ENCODE data around the gene ACVR1.
"Not testable (repeated sequence)": the region's sequence is repeated elsewhere in the genome, so short reads cannot be mapped to it uniquely, and the experiment has no call there.

Gene ACVR1

DNA sequence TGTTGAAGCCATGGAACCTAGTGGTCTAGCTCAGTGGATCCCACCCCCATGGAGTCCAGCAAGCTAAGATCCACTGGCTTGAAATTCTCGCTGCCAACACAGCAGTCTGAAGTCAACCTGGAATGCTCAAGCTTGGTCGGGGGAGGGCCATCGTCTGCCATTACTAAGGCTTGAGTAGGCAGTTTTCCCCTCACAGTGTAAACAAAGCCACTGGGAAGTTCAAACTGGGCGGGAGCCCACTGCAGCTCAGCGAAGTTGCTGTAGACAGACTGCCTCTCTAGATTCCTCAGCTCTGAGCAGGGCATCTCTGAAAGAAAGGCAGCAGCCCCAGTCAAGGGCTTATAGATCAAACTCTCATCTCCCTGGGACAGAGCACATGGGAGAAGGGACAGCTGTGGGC, 171.5 kb downstream of the ACVR1 start:
- not testable (repeated sequence) for H3K9me3 ChIP-seq (ENCODE audit: control insufficient read depth, low read length); H3K4me3 ChIP-seq (ENCODE audit: insufficient read depth, low read depth, low read length); H3K27ac ChIP-seq (ENCODE audit: insufficient read depth, low read depth, low read length, poor library complexity, severe bottlenecking); H3K27me3 ChIP-seq (ENCODE audit: control insufficient read depth, insufficient read depth, low read length, poor library complexity, severe bottlenecking); H3K4me1 ChIP-seq (ENCODE audit: control insufficient read depth, insufficient read depth, low read length); H3K36me3 ChIP-seq (ENCODE audit: control insufficient read depth, insufficient read depth, low read length)
- 70 to 77% methylated on average over 5 of the region's 5 CpGs for whole genome bisulfite sequencing, 2 experiments

DNA sequence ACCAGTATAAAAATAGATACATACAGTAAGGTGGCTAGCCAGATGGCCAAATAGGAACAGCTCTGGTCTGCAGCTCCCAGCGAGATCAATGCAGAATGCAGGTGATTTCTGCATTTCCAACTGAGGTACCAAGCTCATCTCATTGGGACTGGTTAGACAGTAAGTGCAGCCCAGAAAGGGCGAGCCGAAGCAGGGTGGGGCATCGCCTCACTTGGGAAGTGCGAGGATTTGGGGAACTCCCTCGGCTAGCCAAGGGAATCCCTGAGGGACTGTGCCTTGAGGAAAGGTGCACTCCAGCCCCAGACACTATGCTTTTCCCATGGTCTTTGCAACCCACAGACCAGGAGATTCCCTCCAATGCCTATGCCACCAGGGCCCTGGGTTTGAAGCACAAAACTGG, 172.0 kb downstream of the ACVR1 start:
- not testable (repeated sequence) for H3K27ac ChIP-seq (ENCODE audit: insufficient read depth, low read depth, low read length, poor library complexity, severe bottlenecking); H3K4me3 ChIP-seq (ENCODE audit: insufficient read depth, low read depth, low read length); H3K27me3 ChIP-seq (ENCODE audit: control insufficient read depth, insufficient read depth, low read length, poor library complexity, severe bottlenecking); H3K36me3 ChIP-seq (ENCODE audit: control insufficient read depth, insufficient read depth, low read length); H3K4me1 ChIP-seq (ENCODE audit: control insufficient read depth, insufficient read depth, low read length); H3K9me3 ChIP-seq (ENCODE audit: control insufficient read depth, low read length)
- WGBS, 2 experiments: 96 to 98% methylated on average over 6 of the region's 6 CpGs

DNA sequence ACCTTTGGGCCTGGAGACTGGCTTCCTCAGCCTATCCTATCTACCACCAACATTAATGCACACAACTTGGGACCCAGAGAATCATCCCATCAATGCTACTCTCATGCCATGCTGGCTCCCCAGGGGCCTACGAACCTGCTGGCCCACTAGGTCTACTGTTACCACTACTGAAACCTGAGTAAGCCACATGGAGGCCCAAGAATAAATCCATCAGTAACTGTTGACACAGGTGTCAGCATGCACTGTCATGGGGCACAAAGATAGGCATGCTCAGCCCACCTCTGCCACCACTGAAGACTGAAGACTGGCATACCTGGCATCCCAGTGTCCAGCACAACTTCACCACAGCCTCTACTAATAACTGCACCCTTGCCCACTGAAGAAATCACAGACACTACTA, 176.3 kb downstream of the ACVR1 start:
- H3K27ac ChIP-seq (ENCODE audit: insufficient read depth, low read depth, low read length, poor library complexity, severe bottlenecking): no peak overlapping the region
- no peak overlapping the region for H3K4me3 ChIP-seq (ENCODE audit: insufficient read depth, low read depth, low read length)
- no peaks in the 10 kb centered on the region for H3K4me1 ChIP-seq (ENCODE audit: control insufficient read depth, insufficient read depth, low read length)
- no peaks in the 10 kb centered on the region for H3K9me3 ChIP-seq (ENCODE audit: control insufficient read depth, low read length)
- WGBS, 2 experiments: 82 to 85% methylated on average over 1 of the region's 1 CpG
- H3K27me3 ChIP-seq (ENCODE audit: control insufficient read depth, insufficient read depth, low read length, poor library complexity, severe bottlenecking): no peaks in the 10 kb centered on the region
- H3K36me3 ChIP-seq (ENCODE audit: control insufficient read depth, insufficient read depth, low read length): no peaks in the 10 kb centered on the region

DNA sequence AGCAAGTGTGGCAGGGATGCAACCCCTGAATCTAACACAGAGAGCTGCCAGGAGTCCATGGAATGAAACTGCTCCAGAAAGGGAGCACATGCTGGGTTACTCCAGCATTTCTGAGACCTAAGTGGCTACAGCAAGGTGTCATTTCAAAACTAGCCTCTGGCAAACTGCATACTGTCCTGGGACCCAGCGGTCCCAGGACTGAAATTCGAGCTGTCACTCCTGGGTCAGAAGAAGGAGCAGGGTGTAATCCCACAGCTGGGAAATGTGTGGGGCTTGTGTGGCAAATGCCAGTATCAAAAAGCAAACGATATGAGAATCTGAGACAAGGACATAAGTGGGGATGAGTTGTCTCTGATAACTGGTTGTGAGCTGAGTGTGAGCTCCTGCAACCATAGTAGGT, 177.1 kb downstream of the ACVR1 start:
- no peaks in the 10 kb centered on the region for H3K27me3 ChIP-seq (ENCODE audit: control insufficient read depth, insufficient read depth, low read length, poor library complexity, severe bottlenecking)
- 88 to 93% methylated on average over 3 of the region's 3 CpGs for WGBS, 2 experiments
- no peaks in the 10 kb centered on the region for H3K9me3 ChIP-seq (ENCODE audit: control insufficient read depth, low read length)
- no peaks in the 10 kb centered on the region for H3K4me1 ChIP-seq (ENCODE audit: control insufficient read depth, insufficient read depth, low read length)
- H3K27ac ChIP-seq (ENCODE audit: insufficient read depth, low read depth, low read length, poor library complexity, severe bottlenecking): no peak overlapping the region
- no peaks in the 10 kb centered on the region for H3K36me3 ChIP-seq (ENCODE audit: control insufficient read depth, insufficient read depth, low read length)
- H3K4me3 ChIP-seq (ENCODE audit: insufficient read depth, low read depth, low read length): no peak overlapping the region

DNA sequence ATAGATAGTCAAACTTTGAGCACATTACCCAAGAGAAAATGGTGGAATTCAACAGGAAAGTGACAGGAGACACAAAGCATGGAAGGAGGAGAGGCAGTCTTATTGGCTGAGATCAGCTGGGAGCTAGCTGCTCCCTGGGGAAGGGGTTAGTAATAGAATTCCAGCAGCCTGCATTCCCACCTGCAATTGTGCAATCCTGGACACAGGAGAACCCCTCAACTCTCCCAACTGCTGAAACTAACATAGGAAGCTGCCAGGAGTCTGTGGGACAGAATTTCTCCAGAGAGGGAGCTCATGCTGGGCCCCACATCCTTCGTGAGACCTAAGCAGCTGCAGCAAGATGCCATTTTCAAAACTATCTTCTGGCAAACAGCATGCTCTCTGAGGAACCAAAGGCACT, 177.7 kb downstream of the ACVR1 start:
- H3K27ac ChIP-seq (ENCODE audit: insufficient read depth, low read depth, low read length, poor library complexity, severe bottlenecking): no peak overlapping the region
- H3K9me3 ChIP-seq (ENCODE audit: control insufficient read depth, low read length): no peaks in the 10 kb centered on the region
- no peaks in the 10 kb centered on the region for H3K4me1 ChIP-seq (ENCODE audit: control insufficient read depth, insufficient read depth, low read length)
- no peak overlapping the region for H3K4me3 ChIP-seq (ENCODE audit: insufficient read depth, low read depth, low read length)
- H3K36me3 ChIP-seq (ENCODE audit: control insufficient read depth, insufficient read depth, low read length): no peaks in the 10 kb centered on the region
- no peaks in the 10 kb centered on the region for H3K27me3 ChIP-seq (ENCODE audit: control insufficient read depth, insufficient read depth, low read length, poor library complexity, severe bottlenecking)
- WGBS, 2 experiments: 72 to 82% methylated on average over 1 of the region's 1 CpG

DNA sequence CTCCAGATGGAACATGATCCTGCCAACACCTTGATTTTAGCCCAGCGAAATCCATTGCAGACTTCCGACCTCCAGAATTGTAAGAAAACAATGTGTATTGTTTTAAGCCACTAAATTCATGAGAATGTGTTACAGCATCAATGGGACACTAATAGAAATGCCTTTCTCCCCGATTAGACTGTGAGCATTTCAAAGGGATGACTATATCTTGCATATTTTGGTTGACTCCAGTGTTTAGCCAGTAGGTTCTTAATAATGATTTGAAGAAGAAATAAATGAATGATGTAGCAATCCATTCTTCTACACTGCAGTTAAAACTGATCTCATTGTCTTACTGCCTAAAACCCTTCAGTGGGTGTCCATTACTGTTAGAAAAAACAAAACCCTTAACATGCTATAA, 180.1 kb downstream of the ACVR1 start:
- Histone ChIP-seq H3K36me3 (ENCODE audit: control insufficient read depth, insufficient read depth, low read length) (no peaks in the 10 kb centered on the region), H3K9me3 (ENCODE audit: control insufficient read depth, low read length) (no peaks in the 10 kb centered on the region), H3K4me1 (ENCODE audit: control insufficient read depth, insufficient read depth, low read length) (no peaks in the 10 kb centered on the region), H3K27ac (ENCODE audit: insufficient read depth, low read depth, low read length, poor library complexity, severe bottlenecking) (no peak overlapping the region), H3K27me3 (ENCODE audit: control insufficient read depth, insufficient read depth, low read length, poor library complexity, severe bottlenecking) (no peaks in the 10 kb centered on the region), H3K4me3 (ENCODE audit: insufficient read depth, low read depth, low read length) (no peak overlapping the region)
- 92 to 95% methylated on average over 3 of the region's 3 CpGs for WGBS, 2 experiments

DNA sequence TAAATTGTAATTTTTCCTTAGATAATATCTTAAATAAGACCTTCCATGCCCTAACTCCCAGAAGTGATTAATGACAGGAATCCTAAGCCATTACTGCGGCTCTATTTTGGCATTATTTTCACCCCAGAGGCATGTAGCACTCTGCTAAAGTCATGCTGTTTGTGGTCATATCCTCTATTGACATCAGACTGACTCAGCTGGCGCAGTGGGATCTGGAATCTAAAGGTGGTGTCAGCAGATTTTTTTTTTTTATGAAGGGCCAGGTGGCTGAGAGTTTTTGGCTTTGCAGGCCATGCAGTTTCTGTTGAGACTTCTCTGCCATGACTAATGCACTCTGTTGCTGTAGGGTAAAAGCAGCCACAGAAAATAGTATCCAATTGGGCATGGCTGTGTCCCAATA, 183.4 kb downstream of the ACVR1 start:
- Histone ChIP-seq H3K27ac (ENCODE audit: insufficient read depth, low read depth, low read length, poor library complexity, severe bottlenecking) (no peak overlapping the region), H3K4me3 (ENCODE audit: insufficient read depth, low read depth, low read length) (no peak overlapping the region), H3K4me1 (ENCODE audit: control insufficient read depth, insufficient read depth, low read length) (no peaks in the 10 kb centered on the region), H3K36me3 (ENCODE audit: control insufficient read depth, insufficient read depth, low read length) (no peaks in the 10 kb centered on the region), H3K27me3 (ENCODE audit: control insufficient read depth, insufficient read depth, low read length, poor library complexity, severe bottlenecking) (no peaks in the 10 kb centered on the region), H3K9me3 (ENCODE audit: control insufficient read depth, low read length) (no peaks in the 10 kb centered on the region)
- WGBS, 2 experiments: 92% methylated on average over 2 of the region's 2 CpGs

DNA sequence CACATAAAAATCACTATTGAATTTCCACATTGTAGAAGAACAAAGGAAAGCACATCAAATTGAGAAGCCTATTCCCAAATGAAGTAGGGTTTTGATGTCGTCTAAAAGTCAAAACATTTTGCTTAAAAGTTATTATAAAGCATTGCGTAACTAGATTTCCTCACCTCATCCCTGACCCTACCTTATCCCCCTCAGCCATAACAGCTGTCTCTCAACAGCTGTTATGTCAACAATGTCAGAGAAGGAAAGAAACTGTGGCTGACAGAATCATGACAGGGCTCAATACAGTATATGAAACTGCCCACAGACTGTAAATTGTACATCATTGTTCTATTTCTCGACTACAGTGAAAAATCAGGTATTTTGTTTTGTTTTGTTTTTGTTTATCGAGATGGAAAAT, 184.4 kb downstream of the ACVR1 start:
- no peak overlapping the region for H3K27ac ChIP-seq (ENCODE audit: insufficient read depth, low read depth, low read length, poor library complexity, severe bottlenecking)
- H3K9me3 ChIP-seq (ENCODE audit: control insufficient read depth, low read length): no peaks in the 10 kb centered on the region
- no peak overlapping the region for H3K4me3 ChIP-seq (ENCODE audit: insufficient read depth, low read depth, low read length)
- WGBS, 2 experiments: 96 to 99% methylated on average over 2 to 4 of the region's 4 CpGs
- H3K27me3 ChIP-seq (ENCODE audit: control insufficient read depth, insufficient read depth, low read length, poor library complexity, severe bottlenecking): peaks cover 6% of the 10 kb centered on the region
- H3K4me1 ChIP-seq (ENCODE audit: control insufficient read depth, insufficient read depth, low read length): no peaks in the 10 kb centered on the region
- H3K36me3 ChIP-seq (ENCODE audit: control insufficient read depth, insufficient read depth, low read length): no peaks in the 10 kb centered on the region

DNA sequence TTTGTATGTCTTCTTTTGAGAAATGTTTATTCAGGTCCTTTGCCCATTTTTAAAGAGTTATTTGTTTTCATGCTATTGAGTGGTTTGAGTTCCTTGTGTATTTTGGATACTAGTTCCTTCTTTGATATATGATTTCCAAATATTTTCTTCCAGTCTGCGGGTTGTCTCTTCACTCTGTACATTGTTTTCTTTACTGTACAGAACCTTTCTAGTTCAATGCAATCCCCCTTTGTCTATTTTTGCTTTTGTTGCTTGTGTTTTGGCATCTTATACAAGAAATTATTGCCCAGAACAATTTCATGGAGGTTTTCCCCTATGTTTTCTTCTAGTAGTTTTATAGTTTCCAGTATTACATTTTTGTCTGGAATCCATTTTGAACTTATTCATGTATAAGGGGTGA, 185.0 kb downstream of the ACVR1 start:
- Histone ChIP-seq H3K4me3 (ENCODE audit: insufficient read depth, low read depth, low read length) (no peak overlapping the region), H3K27ac (ENCODE audit: insufficient read depth, low read depth, low read length, poor library complexity, severe bottlenecking) (no peak overlapping the region), H3K27me3 (ENCODE audit: control insufficient read depth, insufficient read depth, low read length, poor library complexity, severe bottlenecking) (peaks cover 12% of the 10 kb centered on the region), H3K9me3 (ENCODE audit: control insufficient read depth, low read length) (no peaks in the 10 kb centered on the region), H3K36me3 (ENCODE audit: control insufficient read depth, insufficient read depth, low read length) (no peaks in the 10 kb centered on the region), H3K4me1 (ENCODE audit: control insufficient read depth, insufficient read depth, low read length) (no peaks in the 10 kb centered on the region)
- WGBS, 2 experiments: 87 to 100% methylated on average over 1 of the region's 1 CpG
